ENCODE results near the gene MED26.

The MED26 gene

GRCh38 chr19:16650821-16651220 lies 22.8 kb upstream of the MED26 start:
- DNase-seq (ENCODE audit: low spot score) = no peak

- DNase-seq (ENCODE audit: low spot score) = no peak
Observed at GRCh38 chr19:16649734-16650133, 21.7 kb upstream of the MED26 start.

DNA sequence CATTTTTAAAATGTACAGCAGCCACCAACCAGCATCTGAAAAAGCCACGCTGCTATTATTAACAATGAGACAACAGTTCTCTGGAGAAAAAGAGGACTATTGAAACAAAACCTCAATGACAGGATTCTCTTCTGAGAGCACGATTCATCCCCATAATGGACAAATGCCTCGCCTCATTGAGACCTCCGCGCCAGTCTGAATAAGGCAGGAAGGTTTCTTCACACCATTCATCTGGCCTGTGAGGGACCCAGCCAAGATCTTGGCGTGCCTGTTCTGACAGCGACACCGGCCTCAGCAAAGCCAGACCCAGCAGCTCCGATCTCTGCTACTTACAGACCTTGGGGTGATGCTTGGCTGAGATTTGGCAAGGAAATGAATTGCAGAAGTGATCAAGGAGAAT lies 17.1 kb upstream of the MED26 start:
- DNase-seq (ENCODE audit: low spot score) = no peak

- DNase-seq (ENCODE audit: low spot score) = no peak
Observed at GRCh38 chr19:16641695-16642094, 13.7 kb upstream of the MED26 start.

DNA sequence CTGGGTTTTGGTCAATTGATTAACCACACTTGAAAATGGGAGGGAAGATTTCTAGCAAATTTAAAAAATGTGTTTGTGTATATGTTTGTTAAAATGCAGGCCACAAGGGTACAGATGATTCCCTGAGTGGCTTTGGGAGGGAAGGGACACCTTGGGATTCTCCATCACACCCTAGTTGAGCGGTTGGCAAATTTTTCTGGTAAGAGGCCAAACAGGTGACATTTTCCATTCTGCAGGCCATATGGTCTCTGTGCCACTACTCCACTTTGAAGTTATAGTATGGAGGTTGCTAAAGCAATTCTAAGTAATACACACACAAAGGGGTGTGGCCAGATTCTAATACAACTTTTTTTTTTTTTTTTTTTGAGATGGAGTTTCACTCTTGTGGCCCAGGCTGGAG lies 12.9 kb upstream of the MED26 start:
- no peak for DNase-seq (ENCODE audit: low spot score)

GRCh38 chr19:16638666-16639065 lies 10.7 kb upstream of the MED26 start:
- DNase-seq (ENCODE audit: low spot score) = no peak

GRCh38 chr19:16637535-16637934 lies 9.5 kb upstream of the MED26 start:
- no peak for DNase-seq (ENCODE audit: low spot score)

- no peak for DNase-seq (ENCODE audit: low spot score)
Observed at GRCh38 chr19:16631465-16631864, 3.5 kb upstream of the MED26 start.

DNA sequence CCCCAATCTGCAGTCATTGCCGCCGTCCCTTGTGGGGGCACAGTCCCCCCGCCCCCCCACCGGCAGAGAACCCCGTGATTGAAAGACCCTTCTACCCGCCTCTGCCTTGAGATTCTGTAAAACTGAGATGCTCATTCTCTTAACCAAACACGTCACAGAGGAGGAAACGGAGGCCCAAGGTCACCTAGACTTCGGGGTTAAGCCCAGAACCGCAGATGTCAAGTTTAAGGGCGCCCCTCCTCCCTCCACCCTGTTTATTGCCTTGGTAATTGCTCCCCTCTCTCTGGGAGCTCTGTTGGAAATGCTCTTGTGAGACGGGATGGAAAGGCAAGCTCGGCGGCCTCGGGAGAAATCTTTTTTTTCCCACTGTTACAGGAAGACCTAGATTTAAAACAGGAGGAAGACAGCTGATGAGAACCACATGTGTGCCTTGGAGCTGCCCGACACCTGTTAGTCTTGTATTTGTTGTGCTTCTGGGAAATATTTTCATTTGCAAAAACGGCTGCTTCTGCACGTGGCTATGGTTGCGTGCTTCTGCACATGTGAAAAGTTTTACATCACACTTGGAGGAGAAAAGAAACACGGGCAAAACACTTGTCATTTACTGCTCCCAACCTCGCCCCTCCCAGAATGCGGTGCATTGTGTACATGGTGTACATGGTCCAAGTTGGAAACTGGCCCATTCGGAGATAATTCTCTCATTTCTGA lies 1.1 kb upstream of the MED26 start:
- peak; percentile 33 for DNase-seq (ENCODE audit: low spot score)

GRCh38 chr19:16627928-16628182 lies 149 bp downstream of the MED26 start:
- no peak for DNase-seq (ENCODE audit: low spot score)

DNA sequence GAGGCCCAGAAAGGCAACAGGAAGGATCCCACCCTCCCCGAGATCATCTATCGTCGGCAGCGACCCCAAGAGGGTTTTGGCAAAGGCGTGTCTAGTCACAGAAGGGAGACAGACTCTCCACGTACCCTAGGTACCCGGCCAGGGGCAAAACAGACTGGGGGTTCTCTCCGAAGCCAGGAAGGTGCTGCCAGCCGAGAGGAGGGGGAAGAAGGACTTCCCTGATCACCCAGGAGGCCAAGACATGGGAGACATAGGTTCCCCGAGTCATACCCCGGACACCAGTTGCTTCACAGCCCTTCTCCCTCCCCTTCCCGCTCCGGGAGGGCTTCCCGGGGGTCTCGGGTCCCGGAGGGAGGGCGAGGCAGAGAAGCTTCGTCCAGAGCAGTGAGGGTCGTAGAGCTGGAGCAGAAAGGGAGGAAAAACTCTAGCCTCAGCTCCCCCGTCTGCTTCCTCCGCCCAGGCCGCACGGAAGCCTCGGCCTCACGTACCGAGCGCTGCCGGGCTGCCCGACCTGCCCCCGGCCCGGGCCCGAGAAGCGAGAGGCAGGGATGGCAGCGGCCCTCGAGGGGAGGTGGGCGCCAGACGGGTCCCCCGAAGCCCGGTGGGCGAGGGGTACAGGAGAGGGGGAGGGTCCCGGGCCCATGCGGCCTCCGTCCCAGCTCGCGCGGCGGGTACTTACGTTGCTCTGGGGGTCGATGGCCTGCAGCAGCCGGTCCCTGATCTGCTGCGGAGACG lies 644 bp downstream of the MED26 start:
- DNase-seq (ENCODE audit: low spot score) = no peak

DNA sequence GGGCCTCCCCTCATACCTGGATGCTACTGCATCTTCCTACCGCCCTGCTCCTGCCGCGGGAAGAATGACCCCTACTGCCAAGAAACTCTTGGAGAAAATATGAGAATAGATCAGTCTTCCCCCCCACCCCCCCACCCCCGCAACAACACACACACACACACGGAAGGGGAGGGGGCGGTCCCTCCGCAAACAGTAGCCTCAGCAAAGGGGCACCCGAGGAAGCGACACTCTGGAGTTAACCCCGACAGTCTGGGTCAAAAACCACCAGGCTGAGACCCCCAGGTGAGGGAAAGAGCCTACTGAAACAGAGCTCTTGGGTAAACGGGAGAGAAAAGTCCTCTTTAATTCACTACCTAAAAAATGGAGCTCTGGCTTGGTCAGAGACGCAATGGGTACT lies 1.2 kb downstream of the MED26 start:
- peak; percentile 20 for DNase-seq (ENCODE audit: low spot score)

DNA sequence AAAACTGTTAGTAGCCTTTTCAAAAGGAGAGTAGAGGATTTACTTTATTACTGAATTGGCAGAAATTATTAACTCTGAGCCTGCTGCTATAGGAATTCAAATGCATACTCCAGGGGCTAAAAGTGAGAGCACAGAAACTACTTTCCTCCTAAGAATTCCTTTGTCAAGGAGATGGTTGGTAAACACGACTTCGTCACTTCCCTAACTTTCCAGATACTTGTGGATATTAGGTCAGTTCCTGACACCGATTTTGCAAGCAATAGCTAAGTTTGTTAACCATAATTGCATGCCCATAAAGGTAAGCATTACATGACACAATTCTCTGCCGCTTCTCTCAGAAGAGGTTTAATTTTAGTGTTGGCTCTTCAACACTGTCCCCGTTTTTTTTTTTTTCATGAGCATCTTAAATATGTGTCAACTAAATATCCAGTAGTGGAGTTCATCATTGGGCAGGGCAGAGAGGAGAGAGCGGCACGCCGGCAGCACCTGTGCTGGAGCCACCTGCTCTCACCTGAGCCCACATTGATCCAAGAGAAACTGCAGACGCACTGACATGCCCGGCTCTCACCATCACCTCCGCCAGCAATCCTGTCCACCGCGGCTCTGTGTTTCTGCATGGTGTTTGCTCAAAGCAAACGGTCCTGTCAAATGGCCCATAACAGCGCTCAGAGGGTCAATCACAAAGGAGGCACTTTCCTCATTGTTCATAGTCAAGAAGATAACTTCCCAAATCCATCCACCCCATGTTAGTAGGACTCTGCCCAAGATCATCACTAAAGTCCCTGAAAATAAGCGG lies 2.6 kb downstream of the MED26 start:
- DNase-seq (ENCODE audit: low spot score) = no peak

DNA sequence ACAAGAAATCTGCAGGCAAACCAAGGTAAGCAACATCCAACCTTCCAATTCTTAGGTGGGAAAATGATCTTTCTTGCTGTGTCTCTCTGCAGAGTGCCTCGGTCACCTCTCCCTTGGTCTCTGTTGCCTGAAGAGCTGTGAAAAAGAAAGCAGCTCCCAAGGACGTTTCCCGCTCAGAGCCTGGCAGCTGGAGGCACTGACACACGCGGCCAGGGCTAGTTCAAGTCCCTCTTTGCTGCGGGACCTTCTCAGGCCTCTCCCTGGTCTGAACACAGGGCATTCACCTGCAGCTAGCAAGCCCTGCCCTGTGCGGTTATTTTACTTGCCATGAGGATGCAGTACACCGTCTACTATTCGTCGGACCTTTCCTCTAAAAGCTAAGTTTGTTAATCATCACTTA lies 3.8 kb downstream of the MED26 start:
- DNase-seq (ENCODE audit: low spot score) = no peak

- DNase-seq (ENCODE audit: low spot score) = no peak
Observed at GRCh38 chr19:16623576-16623975, 4.4 kb downstream of the MED26 start.

- DNase-seq (ENCODE audit: low spot score) = no peak
Observed at GRCh38 chr19:16623066-16623465, 4.9 kb downstream of the MED26 start.

- DNase-seq (ENCODE audit: low spot score) = no peak
Observed at GRCh38 chr19:16621165-16621800, 6.7 kb downstream of the MED26 start.

GRCh38 chr19:16620584-16620983 lies 7.4 kb downstream of the MED26 start:
- no peak for DNase-seq (ENCODE audit: low spot score)

- DNase-seq (ENCODE audit: low spot score) = no peak
Observed at GRCh38 chr19:16620018-16620417, 8.0 kb downstream of the MED26 start.

DNA sequence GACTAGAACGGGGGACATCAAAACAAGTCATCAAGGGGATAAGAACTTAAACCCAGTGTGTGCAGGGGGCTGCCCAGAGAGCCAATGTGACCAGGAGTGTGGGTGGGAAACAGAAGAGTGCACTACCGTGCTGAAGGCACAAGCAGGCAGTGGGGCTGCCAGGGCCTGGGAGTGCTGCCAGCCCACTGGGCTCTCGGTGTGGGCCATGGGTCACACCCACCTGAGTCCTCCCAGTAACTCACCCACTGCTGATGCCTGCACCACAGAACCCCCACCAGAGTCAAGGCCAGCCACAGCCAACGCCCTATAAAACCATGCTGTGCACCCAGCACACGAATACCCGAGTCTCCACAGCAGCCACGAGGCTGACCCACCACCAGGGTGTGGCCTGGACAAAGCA lies 8.5 kb downstream of the MED26 start:
- no peak for DNase-seq (ENCODE audit: low spot score)

GRCh38 chr19:16618248-16618647 lies 9.8 kb downstream of the MED26 start:
- no peak for DNase-seq (ENCODE audit: low spot score)

DNA sequence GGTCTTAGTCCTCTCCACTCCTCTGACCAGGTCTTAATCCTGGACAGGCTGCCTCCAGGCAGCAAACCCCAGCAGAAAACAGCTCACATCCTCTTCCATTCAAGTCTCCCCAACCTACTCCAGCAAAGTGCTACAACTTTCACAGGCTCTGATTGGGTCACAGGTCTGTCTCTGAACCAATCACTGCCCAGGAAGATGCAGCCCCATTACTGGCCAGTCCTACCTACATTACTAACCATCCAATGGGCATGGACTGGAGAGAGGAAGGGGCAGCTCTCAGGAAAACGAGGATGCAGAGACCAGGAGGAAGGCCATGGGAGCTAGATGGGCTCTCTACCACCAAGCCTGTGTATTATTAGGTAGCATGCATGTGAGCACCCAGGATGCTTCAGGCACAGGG lies 12.2 kb downstream of the MED26 start:
- no peak for DNase-seq (ENCODE audit: low spot score)

GRCh38 chr19:16614941-16615340 lies 13.1 kb downstream of the MED26 start:
- no peak for DNase-seq (ENCODE audit: low spot score)
